GM19452 (cell line): ENCODE results near the gene TMEM129.

Experiments
- ATAC-seq: cut with Tn5 transposase; IDR thresholded peaks from one replicate; pipeline ENCODE4 v1.9.1; 2021; ENCODE audit not compliant: unreplicated experiment

The TMEM129 gene

GRCh38 chr4:1670279-1670678 is 50.8 kb downstream of the TMEM129 start:
- ATAC-seq = no peak

GRCh38 chr4:1669850-1670249 is 51.3 kb downstream of the TMEM129 start:
- ATAC-seq = no peak

- no peak for ATAC-seq
These were observed 51.9 kb downstream of the TMEM129 start for GRCh38 chr4:1669270-1669669.

- no peak for ATAC-seq
These were observed 52.7 kb downstream of the TMEM129 start for GRCh38 chr4:1668488-1668840.

- ATAC-seq = no peak
These were observed 53.9 kb downstream of the TMEM129 start for GRCh38 chr4:1667273-1667672.

- ATAC-seq = no peak
These were observed 54.7 kb downstream of the TMEM129 start for GRCh38 chr4:1666391-1666790.
